Astrocyte of the spinal cord (primary cell): Measurements from ENCODE around the gene SYNGR3.
A peak's percentile ranks its signal among the peaks of the same experiment; 100 is the strongest.
"Not testable (repeated sequence)": the region's sequence is repeated elsewhere in the genome, so short reads cannot be mapped to it uniquely, and the experiment has no call there.

ENCODE experiments used
- DNase-seq: peaks from one replicate; pipeline ENCODE4 v3.0.0; 2011; ENCODE audit warnings: low read depth, low spot score
- H3K4me3 ChIP-seq: 2 replicates; pipeline ENCODE4 v1.5.1; 2011; ENCODE audit warnings: low read depth, mild to moderate bottlenecking, low read length, moderate library complexity
- CTCF ChIP-seq: IDR thresholded peaks from 2 replicates; pipeline ENCODE4 v1.5.1; 2012; ENCODE audit warnings: low read depth, mild to moderate bottlenecking, low read length, inconsistent platforms
- in situ Hi-C: cut with HindIII; loops from 2 replicates; pipeline ENCODE4 v1.10.0; 2017; ENCODE audit warnings: low sequenced_read_pairs

SYNGR3 gene

GRCh38 chr16:1950559-1950958, 39.2 kb upstream of the SYNGR3 start:
- in situ Hi-C loops = no loop called here

GRCh38 chr16:1953734-1954133, 36.0 kb upstream of the SYNGR3 start:
- no peak for DNase-seq
- in situ Hi-C loops = no loop called here
- no peak overlapping the region for H3K4me3 ChIP-seq
- TF ChIP-seq CTCF = no peak

More at GRCh38 chr16:1950559-1950958, 39.2 kb upstream of the SYNGR3 start:
- no peak for DNase-seq
- no peak for TF ChIP-seq CTCF
- no peak overlapping the region for H3K4me3 ChIP-seq

GRCh38 chr16:1957434-1958142, 32.2 kb upstream of the SYNGR3 start:
- DNase-seq, H3K4me3 ChIP-seq, in situ Hi-C loops: not testable (repeated sequence)

GRCh38 chr16:1958143-1958491, 31.7 kb upstream of the SYNGR3 start:
- H3K4me3 ChIP-seq, DNase-seq, in situ Hi-C loops: not testable (repeated sequence)

GRCh38 chr16:1958715-1959268, 31.0 kb upstream of the SYNGR3 start:
- no peak for DNase-seq
- in situ Hi-C loops = no loop called here
- TF ChIP-seq CTCF = no peak
- peak overlapping the region; percentile 24 for H3K4me3 ChIP-seq

- in situ Hi-C loops = no loop called here
- H3K4me3 ChIP-seq = peak within 1 kb of the TSS; percentile 89
- peak; percentile 85 for DNase-seq
- peak; percentile 43 for TF ChIP-seq CTCF
These were observed 30.3 kb upstream of the SYNGR3 start, which contains the start of gene NDUFB10 for GRCh38 chr16:1959269-1960039. TSS of gene NDUFB10 (plus strand) at chr16:1959538. CDS start at chr16:1959625, 87 bp downstream.

GRCh38 chr16:1960665-1961630, 28.8 kb upstream of the SYNGR3 start:
- in situ Hi-C loops = no loop called here
- peak; percentile 42 for DNase-seq
- TF ChIP-seq CTCF = no peak
- H3K4me3 ChIP-seq = peak overlapping the region; percentile 89
